Measurements from ENCODE around the gene PLA2G2F. TPM values are rescaled to one million over a fixed set of nuclear protein-coding genes. Genes with fewer than 3 reads are reported as not detected.

The PLA2G2F gene
- total RNA-seq, 1 donor from 2014 or later = not detected

- Histone ChIP-seq H3K9me3 (no peaks in the 10 kb centered on the region), H3K4me1 (no peaks in the 10 kb centered on the region), H3K4me3 (no peak overlapping the region), H3K27me3 (no peaks in the 10 kb centered on the region), H3K36me3 (no peaks in the 10 kb centered on the region), H3K27ac (no peak overlapping the region)
- DNase-seq (ENCODE audit: low spot score in 2 of 2) = no peak
- intact Hi-C loops (cut with DNase I) = no loop called here
- TF ChIP-seq CTCF (IDR thresholded peaks at IDR 0.05) = no peak
These were observed 29.8 kb upstream of the PLA2G2F start for GRCh38 chr1:20109223-20109856.

GRCh38 chr1:20110679-20111078, 28.4 kb upstream of the PLA2G2F start:
- intact Hi-C loops (cut with DNase I) = no loop called here
- no peak for DNase-seq (ENCODE audit: low spot score in 2 of 2)
- Histone ChIP-seq H3K27ac (no peak overlapping the region), H3K27me3 (no peaks in the 10 kb centered on the region), H3K4me3 (no peak overlapping the region), H3K4me1 (no peaks in the 10 kb centered on the region), H3K36me3 (no peaks in the 10 kb centered on the region), H3K9me3 (no peaks in the 10 kb centered on the region)
- TF ChIP-seq CTCF (IDR thresholded peaks at IDR 0.05) = no peak

GRCh38 chr1:20111452-20111851, 27.7 kb upstream of the PLA2G2F start:
- no peaks in the 10 kb centered on the region for H3K27me3 ChIP-seq
- no peaks in the 10 kb centered on the region for H3K9me3 ChIP-seq
- no peaks in the 10 kb centered on the region for H3K36me3 ChIP-seq
- H3K27ac ChIP-seq = no peak overlapping the region
- TF ChIP-seq CTCF (IDR thresholded peaks at IDR 0.05) = no peak
- DNase-seq (ENCODE audit: low spot score in 2 of 2) = no peak
- no peaks in the 10 kb centered on the region for H3K4me1 ChIP-seq
- intact Hi-C loops (cut with DNase I) = no loop called here
- no peak overlapping the region for H3K4me3 ChIP-seq

- Histone ChIP-seq H3K27me3 (no peaks in the 10 kb centered on the region), H3K4me3 (no peak overlapping the region), H3K4me1 (no peaks in the 10 kb centered on the region), H3K36me3 (no peaks in the 10 kb centered on the region), H3K9me3 (no peaks in the 10 kb centered on the region), H3K27ac (no peak overlapping the region)
- intact Hi-C loops (cut with DNase I) = no loop called here
- DNase-seq (ENCODE audit: low spot score in 2 of 2) = no peak
- TF ChIP-seq CTCF (IDR thresholded peaks at IDR 0.05) = no peak
These were observed 26.7 kb upstream of the PLA2G2F start for GRCh38 chr1:20112279-20113000.

GRCh38 chr1:20114021-20114648, 25.0 kb upstream of the PLA2G2F start:
- Histone ChIP-seq H3K27ac (no peak overlapping the region), H3K36me3 (no peaks in the 10 kb centered on the region), H3K27me3 (no peaks in the 10 kb centered on the region), H3K9me3 (no peaks in the 10 kb centered on the region), H3K4me3 (no peak overlapping the region), H3K4me1 (no peaks in the 10 kb centered on the region)
- intact Hi-C loops (cut with DNase I) = no loop called here
- DNase-seq (ENCODE audit: low spot score in 2 of 2) = no peak
- TF ChIP-seq CTCF (IDR thresholded peaks at IDR 0.05) = no peak
